ENCODE data around the gene AHCYL2.

The AHCYL2 gene

DNA sequence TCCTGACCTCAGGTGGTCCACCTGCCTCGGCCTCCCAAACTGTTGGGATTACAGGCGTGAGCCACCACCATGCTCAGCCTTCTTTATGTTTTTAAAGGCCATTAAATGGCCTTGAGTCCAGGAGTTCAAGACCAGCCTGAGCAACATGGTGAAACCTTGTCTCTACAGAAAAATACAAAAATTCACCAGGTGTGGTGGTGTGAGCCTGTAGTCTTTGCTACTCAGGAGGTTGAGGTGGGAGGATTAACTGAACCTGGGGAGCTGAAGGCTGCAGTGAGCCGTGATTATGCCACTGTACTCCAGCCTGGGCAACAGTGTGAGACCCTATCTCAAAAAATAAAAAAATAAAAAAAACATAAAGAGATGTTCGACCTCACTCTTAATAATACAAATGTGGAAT is 25.4 kb upstream of the AHCYL2 start:
- H3K4me1 Mint-ChIP-seq (ENCODE audit: low read depth in 2 of 2), result no peaks in the 10 kb centered on the region
- ATAC-seq (replicated peaks), result no peak
- peaks cover 2% of the 10 kb centered on the region for H3K36me3 Mint-ChIP-seq (ENCODE audit: insufficient read depth)
- H3K4me3 Mint-ChIP-seq, result no peak overlapping the region
- H3K9me3 Mint-ChIP-seq, result no peaks in the 10 kb centered on the region
- H3K27ac Mint-ChIP-seq, result no peak overlapping the region
- DNase-seq, result no peak
- peaks cover 35 to 43% of the 10 kb centered on the region in 2 donors for H3K27me3 Mint-ChIP-seq

DNA sequence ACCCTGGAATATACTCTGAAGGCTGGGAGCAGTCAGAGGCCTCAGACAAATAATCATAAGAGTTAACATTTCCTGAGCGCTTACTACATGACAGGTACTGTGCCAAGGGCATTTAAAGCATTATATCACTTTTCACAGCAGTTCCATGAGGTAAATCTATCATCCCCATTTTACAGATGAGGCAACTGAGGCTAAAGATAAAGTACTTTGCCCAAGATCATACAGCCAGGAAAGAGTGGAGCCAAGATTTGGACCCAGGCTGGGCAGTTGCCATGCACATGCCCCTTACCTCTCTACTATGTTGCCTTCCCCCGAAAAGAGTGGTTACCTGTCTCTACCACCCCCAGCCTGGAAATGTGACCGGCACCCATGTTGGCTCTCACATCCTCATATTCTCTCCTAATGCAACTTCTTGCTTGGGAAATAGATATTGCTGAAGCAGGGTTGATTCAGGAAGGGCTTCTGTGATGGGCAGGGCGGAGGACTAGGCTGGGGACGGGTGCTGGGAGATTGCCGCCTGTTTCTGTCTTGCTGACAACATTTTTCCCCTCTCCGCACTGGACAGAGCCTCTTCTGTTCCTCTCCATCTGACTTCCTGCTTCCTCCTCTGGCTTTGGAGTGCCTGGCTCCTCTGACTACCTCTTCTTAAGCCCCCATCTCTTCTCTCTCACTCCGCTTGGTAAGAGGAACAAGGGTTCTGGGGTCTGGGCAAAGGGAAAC is 22.6 kb upstream of the AHCYL2 start:
- H3K27ac Mint-ChIP-seq, result no peak overlapping the region
- peaks cover 35 to 43% of the 10 kb centered on the region in 2 donors for H3K27me3 Mint-ChIP-seq
- peaks cover 5 to 9% of the 10 kb centered on the region in 2 donors for H3K4me1 Mint-ChIP-seq (ENCODE audit: low read depth in 2 of 2)
- no peaks in the 10 kb centered on the region for H3K9me3 Mint-ChIP-seq
- no peak overlapping the region for H3K4me3 Mint-ChIP-seq
- ATAC-seq (replicated peaks), result no peak
- peaks cover 2% of the 10 kb centered on the region for H3K36me3 Mint-ChIP-seq (ENCODE audit: insufficient read depth)
- no peak for DNase-seq

DNA sequence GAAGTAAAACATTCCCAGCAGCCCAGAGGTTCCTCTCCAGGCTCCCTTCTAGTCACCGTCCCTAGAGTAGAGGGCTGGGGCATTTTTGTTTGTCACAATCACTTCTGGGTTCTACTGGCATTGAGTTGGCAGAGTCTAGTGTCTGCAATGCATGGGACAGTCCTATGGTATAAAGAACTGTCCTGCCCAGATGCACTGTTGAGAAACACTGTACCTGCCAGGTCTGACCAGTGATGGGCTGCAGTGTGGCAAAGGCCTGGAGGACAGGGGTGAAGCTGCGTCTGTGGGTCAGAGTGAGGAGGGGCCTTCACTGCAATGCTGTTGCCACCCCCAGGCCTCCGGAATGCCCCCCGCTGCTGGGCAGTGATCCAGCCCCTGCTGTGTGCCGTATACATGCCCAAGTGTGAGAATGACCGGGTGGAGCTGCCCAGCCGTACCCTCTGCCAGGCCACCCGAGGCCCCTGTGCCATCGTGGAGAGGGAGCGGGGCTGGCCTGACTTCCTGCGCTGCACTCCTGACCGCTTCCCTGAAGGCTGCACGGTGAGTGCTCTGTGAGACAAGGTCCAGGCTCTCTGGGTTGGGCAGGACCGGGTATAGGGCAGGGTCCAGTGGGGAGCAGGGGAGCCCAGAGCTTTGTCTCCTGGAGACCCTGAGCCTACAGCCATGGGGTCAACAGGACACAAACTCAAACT is 21.6 kb upstream of the AHCYL2 start:
- Mint-ChIP-seq H3K9me3 (no peaks in the 10 kb centered on the region), H3K36me3 (ENCODE audit: insufficient read depth) (peaks cover 2% of the 10 kb centered on the region), H3K27me3 (peaks cover 28 to 39% of the 10 kb centered on the region in 2 donors), H3K4me1 (ENCODE audit: low read depth in 2 of 2) (peaks cover 5 to 9% of the 10 kb centered on the region in 2 donors), H3K27ac (no peak overlapping the region), H3K4me3 (no peak overlapping the region)
- DNase-seq (no peak), ATAC-seq (replicated peaks) (no peak)

DNA sequence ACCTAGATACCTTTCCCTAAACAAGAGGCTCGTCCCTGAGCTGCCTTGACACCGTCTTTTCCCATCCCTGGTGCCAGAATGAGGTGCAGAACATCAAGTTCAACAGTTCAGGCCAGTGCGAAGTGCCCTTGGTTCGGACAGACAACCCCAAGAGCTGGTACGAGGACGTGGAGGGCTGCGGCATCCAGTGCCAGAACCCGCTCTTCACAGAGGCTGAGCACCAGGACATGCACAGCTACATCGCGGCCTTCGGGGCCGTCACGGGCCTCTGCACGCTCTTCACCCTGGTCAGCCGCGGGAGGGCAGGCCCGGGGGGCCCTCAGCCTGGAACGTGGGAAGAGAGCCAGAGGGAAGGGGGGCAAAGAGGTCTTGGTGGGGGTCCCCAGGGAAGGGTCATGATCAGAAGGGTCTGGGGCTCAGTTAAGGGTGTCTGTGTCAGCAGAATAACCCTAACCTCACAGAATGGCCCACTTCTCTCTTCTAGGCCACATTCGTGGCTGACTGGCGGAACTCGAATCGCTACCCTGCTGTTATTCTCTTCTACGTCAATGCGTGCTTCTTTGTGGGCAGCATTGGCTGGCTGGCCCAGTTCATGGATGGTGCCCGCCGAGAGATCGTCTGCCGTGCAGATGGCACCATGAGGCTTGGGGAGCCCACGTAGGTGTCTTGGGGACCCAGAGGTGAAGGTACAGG is 19.6 kb upstream of the AHCYL2 start:
- no peak for ATAC-seq (replicated peaks)
- H3K27ac Mint-ChIP-seq, result no peak overlapping the region
- peaks cover 5 to 9% of the 10 kb centered on the region in 2 donors for H3K4me1 Mint-ChIP-seq (ENCODE audit: low read depth in 2 of 2)
- H3K9me3 Mint-ChIP-seq, result no peaks in the 10 kb centered on the region
- no peak for DNase-seq
- H3K4me3 Mint-ChIP-seq, result no peak overlapping the region
- H3K36me3 Mint-ChIP-seq (ENCODE audit: insufficient read depth), result no peaks in the 10 kb centered on the region
- peaks cover 31 to 49% of the 10 kb centered on the region in 2 donors for H3K27me3 Mint-ChIP-seq

DNA sequence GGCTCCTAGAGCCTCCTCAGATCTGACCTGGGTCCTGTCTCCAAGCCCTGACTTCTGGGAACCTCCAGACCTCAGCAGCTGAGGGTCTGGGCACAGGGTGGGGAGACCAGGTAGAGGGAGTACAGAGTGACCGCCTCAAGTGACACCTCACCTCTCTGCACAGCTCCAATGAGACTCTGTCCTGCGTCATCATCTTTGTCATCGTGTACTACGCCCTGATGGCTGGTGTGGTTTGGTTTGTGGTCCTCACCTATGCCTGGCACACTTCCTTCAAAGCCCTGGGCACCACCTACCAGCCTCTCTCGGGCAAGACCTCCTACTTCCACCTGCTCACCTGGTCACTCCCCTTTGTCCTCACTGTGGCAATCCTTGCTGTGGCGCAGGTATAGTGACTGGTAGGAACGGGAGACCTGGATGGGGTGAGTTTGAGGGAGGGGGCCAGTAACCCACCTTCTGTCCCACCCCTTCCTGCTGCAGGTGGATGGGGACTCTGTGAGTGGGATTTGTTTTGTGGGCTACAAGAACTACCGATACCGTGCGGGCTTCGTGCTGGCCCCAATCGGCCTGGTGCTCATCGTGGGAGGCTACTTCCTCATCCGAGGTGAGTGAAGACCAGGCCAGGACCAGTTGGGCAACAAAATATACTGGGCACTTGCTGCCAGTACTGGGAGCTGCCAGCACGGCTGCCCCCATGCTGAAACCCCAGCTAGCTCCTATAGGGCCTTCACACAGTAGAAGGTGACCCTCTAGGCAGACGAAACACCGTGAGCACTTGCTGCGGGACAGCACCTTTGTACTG is 18.6 kb upstream of the AHCYL2 start:
- peaks cover 27 to 54% of the 10 kb centered on the region in 2 donors for H3K27me3 Mint-ChIP-seq
- ATAC-seq (replicated peaks) (peak; percentile 88), DNase-seq (no peak)
- no peaks in the 10 kb centered on the region for H3K9me3 Mint-ChIP-seq
- H3K4me3 Mint-ChIP-seq, result no peak overlapping the region
- no peak overlapping the region for H3K27ac Mint-ChIP-seq
- peaks cover 5 to 9% of the 10 kb centered on the region in 2 donors for H3K4me1 Mint-ChIP-seq (ENCODE audit: low read depth in 2 of 2)
- H3K36me3 Mint-ChIP-seq (ENCODE audit: insufficient read depth), result no peaks in the 10 kb centered on the region

DNA sequence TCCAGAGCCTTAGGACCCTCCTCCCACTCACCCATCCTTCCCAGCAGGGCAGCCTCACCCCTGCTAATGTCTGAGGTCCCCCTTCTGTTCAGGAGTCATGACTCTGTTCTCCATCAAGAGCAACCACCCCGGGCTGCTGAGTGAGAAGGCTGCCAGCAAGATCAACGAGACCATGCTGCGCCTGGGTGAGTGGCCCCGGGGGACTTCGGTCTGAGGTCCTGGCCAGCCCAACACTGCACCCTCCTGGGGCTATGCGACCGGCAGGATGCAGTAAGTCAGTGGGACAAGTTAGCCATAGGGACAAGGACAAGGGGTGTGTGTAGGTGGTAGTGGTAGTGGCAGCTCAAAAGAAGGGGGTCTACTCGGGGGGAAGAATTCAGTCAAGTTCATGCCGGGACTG is 16.2 kb upstream of the AHCYL2 start:
- Mint-ChIP-seq H3K4me3 (no peak overlapping the region), H3K36me3 (ENCODE audit: insufficient read depth) (no peaks in the 10 kb centered on the region), H3K27ac (peak overlapping the region in 1 of 2 donors; percentile 12), H3K27me3 (peaks cover 9 to 46% of the 10 kb centered on the region in 2 donors), H3K9me3 (no peaks in the 10 kb centered on the region), H3K4me1 (ENCODE audit: low read depth in 2 of 2) (peaks cover 5 to 9% of the 10 kb centered on the region in 2 donors)
- DNase-seq (no peak), ATAC-seq (replicated peaks) (no peak)

DNA sequence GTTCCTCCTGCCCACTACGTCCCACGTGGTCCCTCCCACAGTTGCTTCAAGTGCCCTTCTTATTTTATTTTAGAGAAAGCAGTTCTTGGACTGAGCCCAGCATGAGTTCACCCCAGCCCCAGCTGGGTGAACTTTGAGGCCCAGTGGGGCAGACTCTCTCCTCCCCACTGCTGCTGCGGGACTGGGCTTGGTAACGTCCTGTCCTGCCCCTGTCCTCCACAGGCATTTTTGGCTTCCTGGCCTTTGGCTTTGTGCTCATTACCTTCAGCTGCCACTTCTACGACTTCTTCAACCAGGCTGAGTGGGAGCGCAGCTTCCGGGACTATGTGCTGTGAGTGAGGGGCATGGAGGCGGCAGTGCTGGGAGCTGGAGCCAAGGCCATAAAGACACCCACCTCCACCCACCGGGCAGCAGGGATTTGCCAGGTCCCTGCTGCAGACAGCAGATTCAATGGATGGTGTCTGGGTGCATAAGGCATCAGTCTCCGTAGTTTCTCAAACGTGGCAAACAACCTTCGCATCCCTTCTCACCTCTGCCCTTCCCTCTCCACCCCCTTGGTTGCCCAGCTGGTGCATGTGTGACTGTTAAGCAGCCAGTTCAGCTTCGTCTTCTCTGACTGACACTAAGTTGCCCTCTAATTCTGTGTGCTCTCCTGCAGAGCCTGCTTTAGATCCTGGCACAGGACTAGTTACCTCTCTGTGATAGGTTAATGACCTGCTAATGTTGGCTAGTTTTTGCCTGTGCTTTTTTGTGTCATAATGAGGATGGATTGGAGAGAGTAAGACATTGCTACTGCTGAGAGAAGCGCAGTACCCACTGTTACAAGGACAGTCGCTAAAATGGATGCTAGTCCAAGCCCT is 15.5 kb upstream of the AHCYL2 start:
- H3K36me3 Mint-ChIP-seq (ENCODE audit: insufficient read depth), result no peaks in the 10 kb centered on the region
- H3K4me1 Mint-ChIP-seq (ENCODE audit: low read depth in 2 of 2), result peaks cover 5 to 9% of the 10 kb centered on the region in 2 donors
- H3K9me3 Mint-ChIP-seq, result no peaks in the 10 kb centered on the region
- peaks cover 12 to 41% of the 10 kb centered on the region in 2 donors for H3K27me3 Mint-ChIP-seq
- no peak overlapping the region for H3K27ac Mint-ChIP-seq
- DNase-seq (no peak), ATAC-seq (replicated peaks) (no peak)
- H3K4me3 Mint-ChIP-seq, result no peak overlapping the region

DNA sequence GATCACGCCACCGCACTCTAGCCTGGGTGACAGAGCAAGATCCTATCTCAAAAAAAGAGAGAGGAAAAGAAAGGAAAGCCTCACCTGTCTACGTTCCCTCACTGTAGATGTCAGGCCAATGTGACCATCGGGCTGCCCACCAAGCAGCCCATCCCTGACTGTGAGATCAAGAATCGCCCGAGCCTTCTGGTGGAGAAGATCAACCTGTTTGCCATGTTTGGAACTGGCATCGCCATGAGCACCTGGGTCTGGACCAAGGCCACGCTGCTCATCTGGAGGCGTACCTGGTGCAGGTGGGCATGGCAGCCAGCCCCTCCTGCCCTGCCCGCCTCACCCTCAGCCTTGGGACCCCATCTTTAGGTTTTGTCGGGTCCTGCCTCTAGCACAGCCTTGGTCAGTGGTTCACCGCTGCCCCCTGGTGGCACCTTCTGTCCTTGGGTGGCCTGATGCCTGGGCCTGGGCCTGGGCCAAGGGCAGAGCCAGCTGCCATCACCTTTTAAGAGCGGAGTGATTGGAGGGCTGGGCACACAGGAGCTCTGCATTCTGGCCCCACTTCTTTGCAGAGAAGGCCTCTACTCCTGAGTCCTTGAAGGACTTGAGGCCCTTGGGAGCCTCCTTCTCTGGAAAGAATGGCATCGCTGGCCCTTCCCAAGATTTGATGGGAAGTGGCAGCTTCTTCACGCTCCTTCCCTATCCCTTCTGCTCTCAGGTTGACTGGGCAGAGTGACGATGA is 14.4 kb upstream of the AHCYL2 start:
- ATAC-seq (replicated peaks), result peak; percentile 62
- Mint-ChIP-seq H3K27ac (no peak overlapping the region), H3K9me3 (no peaks in the 10 kb centered on the region), H3K36me3 (ENCODE audit: insufficient read depth) (no peaks in the 10 kb centered on the region), H3K4me1 (ENCODE audit: low read depth in 2 of 2) (peaks cover 5 to 9% of the 10 kb centered on the region in 2 donors), H3K4me3 (no peak overlapping the region), H3K27me3 (peaks cover 12 to 41% of the 10 kb centered on the region in 2 donors)
- DNase-seq, result peak; percentile 50 to 54 (median 54)

DNA sequence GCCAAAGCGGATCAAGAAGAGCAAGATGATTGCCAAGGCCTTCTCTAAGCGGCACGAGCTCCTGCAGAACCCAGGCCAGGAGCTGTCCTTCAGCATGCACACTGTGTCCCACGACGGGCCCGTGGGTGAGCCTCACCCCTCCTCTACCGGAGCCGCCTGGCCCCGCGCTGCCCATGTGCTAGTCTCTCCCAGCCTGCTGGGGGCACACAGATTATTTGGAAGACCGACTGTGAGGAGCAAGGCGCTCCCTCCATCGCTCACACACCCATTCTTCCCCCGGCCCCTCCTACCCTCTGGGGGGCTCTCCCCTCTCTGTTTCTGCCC is 13.9 kb upstream of the AHCYL2 start:
- ATAC-seq (replicated peaks) (no peak), DNase-seq (no peak)
- H3K9me3 Mint-ChIP-seq, result no peaks in the 10 kb centered on the region
- peaks cover 12 to 41% of the 10 kb centered on the region in 2 donors for H3K27me3 Mint-ChIP-seq
- no peaks in the 10 kb centered on the region for H3K36me3 Mint-ChIP-seq (ENCODE audit: insufficient read depth)
- H3K4me3 Mint-ChIP-seq, result no peak overlapping the region
- H3K27ac Mint-ChIP-seq, result no peak overlapping the region
- H3K4me1 Mint-ChIP-seq (ENCODE audit: low read depth in 2 of 2), result peaks cover 4 to 5% of the 10 kb centered on the region in 2 donors

DNA sequence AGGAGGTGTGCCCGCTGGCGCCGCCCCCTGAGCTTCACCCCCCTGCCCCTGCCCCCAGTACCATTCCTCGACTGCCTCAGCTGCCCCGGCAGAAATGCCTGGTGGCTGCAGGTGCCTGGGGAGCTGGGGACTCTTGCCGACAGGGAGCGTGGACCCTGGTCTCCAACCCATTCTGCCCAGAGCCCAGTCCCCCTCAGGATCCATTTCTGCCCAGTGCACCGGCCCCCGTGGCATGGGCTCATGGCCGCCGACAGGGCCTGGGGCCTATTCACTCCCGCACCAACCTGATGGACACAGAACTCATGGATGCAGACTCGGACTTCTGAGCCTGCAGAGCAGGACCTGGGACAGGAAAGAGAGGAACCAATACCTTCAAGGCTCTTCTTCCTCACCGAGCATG is 12.7 kb upstream of the AHCYL2 start:
- Mint-ChIP-seq H3K4me1 (ENCODE audit: low read depth in 2 of 2) (no peaks in the 10 kb centered on the region), H3K9me3 (no peaks in the 10 kb centered on the region), H3K27ac (no peak overlapping the region), H3K4me3 (no peak overlapping the region), H3K27me3 (peaks cover 12 to 47% of the 10 kb centered on the region in 2 donors), H3K36me3 (ENCODE audit: insufficient read depth) (no peaks in the 10 kb centered on the region)
- ATAC-seq (replicated peaks), result no peak
- DNase-seq, result no peak

DNA sequence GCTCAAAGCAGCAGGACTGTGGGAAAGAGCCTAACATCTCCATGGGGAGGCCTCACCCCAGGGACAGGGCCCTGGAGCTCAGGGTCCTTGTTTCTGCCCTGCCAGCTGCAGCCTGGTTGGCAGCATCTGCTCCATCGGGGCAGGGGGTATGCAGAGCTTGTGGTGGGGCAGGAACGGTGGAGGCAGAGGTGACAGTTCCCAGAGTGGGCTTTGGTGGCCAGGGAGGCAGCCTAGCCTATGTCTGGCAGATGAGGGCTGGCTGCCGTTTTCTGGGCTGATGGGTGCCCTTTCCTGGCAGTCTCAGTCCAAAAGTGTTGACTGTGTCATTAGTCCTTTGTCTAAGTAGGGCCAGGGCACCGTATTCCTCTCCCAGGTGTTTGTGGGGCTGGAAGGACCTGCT is 12.2 kb upstream of the AHCYL2 start:
- no peak overlapping the region for H3K4me3 Mint-ChIP-seq
- ATAC-seq (replicated peaks) (no peak), DNase-seq (no peak)
- no peak overlapping the region for H3K27ac Mint-ChIP-seq
- no peaks in the 10 kb centered on the region for H3K4me1 Mint-ChIP-seq (ENCODE audit: low read depth in 2 of 2)
- peaks cover 12 to 51% of the 10 kb centered on the region in 2 donors for H3K27me3 Mint-ChIP-seq
- H3K9me3 Mint-ChIP-seq, result no peaks in the 10 kb centered on the region
- H3K36me3 Mint-ChIP-seq (ENCODE audit: insufficient read depth), result no peaks in the 10 kb centered on the region

DNA sequence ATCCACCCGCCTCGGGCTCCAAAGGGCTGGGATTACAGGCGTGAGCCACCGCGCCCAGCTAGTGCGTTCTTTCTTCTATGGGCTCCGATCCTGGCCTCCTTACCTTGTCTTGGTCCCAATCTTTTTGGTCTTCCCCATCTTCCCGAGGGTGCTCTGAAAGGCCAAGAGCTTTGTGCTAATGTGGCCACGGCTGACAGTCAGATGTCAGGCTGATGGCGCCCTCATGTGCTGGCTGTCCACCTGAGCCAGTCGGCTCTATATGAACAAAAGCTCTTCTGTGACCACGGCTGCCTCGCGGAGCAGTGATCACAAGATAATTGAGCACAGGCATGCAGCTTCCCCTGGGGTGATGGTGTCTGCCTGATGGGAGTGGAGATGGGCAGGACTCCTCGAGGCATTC is 11.0 kb upstream of the AHCYL2 start:
- H3K9me3 Mint-ChIP-seq, result no peaks in the 10 kb centered on the region
- DNase-seq, result no peak
- no peak overlapping the region for H3K27ac Mint-ChIP-seq
- no peak for ATAC-seq (replicated peaks)
- H3K4me3 Mint-ChIP-seq, result no peak overlapping the region
- no peaks in the 10 kb centered on the region for H3K36me3 Mint-ChIP-seq (ENCODE audit: insufficient read depth)
- H3K4me1 Mint-ChIP-seq (ENCODE audit: low read depth in 2 of 2), result peaks cover 2 to 3% of the 10 kb centered on the region in 2 donors
- H3K27me3 Mint-ChIP-seq, result peaks cover 17 to 58% of the 10 kb centered on the region in 2 donors
